GM18907 (cell line): ENCODE measurements around the gene KRT77.

ENCODE experiments used
- ATAC-seq: cut with Tn5 transposase; IDR thresholded peaks from one replicate; pipeline ENCODE4 v1.9.1; 2021; ENCODE audit warnings: mild to moderate bottlenecking, moderate library complexity; ENCODE audit not compliant: unreplicated experiment

Gene KRT77

DNA sequence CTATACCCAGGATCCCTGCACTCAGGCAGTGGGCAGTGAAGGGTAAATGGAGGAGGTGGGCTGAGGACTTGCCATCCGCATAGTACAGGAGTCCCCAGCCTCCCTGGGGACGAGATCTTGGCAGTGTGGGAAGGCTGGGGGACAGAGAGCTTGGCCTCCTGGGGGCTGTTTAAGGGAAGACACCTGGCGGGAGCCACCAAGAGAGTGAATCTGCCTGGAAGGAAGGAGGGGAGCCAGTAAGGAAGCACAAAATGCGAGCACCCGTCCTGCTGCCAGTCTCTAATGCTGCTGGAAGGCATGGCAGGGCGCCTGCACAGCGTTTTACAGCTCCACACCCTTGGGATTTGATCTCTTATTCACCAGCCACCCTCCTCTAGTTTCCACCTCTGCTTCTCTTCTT, 43.9 kb downstream of the KRT77 start:
- no peak for ATAC-seq

DNA sequence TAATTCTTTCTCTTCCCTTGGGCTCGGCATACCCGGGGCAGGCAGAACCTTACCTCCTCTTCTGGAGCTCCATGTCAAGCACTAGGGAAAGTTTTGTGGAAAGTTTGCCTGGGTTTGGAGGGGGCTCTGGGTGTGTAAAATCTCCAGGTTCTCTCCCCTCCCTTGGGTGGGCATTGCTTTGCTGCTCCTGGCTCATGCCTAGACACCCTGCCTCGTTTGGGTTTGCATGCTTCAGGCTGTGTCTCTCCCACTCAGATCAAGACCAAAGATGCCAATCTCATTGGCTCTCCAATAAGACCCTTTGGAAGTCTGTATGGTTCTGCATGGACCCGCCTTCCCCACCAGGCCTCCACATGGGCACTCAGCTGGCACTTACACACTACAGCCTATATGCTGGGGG, 45.1 kb downstream of the KRT77 start:
- ATAC-seq: no peak

DNA sequence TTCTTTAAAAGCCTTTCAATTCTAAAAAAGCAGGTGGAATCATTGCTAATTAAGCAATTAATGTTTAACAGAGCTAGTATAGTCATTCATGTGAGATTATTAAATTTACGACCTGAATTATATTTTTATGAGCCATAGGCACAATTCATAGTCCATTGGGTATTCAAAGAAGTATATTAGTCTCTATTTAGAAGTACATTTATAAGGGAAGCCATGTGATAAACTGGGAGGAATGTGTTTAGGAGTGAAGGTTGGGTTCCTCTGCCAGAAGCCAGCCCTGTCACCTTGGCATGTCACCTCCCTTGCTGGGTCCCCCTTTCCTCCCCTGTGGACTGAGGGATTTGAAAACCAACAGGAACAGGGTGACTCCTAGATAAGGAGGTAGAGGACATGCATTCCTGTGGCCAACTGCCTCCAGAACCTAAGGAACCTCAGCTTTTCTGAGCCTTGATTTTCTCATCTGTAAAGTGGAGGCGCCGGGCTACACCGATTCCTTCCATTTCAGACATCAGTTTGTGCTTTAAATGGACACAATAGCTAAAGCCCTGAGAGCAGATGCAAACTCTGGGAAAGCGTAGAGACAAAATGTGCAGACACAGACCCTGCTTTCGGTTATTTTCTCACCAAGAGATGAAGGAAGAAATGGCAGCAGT, 45.9 kb downstream of the KRT77 start:
- ATAC-seq: no peak

DNA sequence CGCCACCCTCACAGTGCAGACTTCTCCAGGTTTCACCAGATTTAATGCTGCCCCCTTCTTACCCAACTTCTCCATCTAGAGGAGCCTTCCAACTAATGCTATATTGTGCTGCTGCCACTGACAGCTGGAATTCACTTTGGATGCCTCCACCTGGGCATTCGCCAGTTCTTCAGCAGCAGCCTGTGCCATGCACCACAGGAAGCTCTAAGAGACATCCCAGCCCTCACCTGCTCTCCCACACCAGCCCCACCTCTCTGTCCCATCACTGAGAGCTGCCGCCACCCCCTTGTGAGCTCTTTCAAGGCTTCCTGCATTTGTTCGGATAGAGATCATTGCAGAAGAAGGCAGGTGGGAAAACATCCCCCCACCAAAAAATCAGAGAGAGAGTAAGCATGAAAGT, 46.7 kb downstream of the KRT77 start:
- ATAC-seq: no peak

DNA sequence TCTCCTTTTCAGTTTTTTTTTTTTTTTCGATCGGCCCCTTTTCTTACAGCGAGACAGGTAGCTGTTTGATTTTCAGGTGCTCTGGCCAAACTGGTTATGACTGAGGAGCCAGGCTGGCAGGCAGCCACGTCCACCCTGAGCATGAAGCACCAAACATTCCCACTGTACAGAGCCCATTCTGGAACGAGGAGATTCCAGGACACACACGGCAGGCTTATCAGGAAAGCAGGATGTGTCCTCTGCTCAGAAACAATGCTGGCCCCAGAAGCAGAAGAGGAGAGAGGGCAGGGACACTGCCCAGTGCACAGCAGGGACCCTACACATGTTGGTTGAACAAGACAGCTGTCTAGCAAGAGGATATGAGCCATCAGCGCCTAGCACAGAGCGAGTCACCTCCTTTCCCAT, 47.6 kb downstream of the KRT77 start:
- ATAC-seq: no peak

DNA sequence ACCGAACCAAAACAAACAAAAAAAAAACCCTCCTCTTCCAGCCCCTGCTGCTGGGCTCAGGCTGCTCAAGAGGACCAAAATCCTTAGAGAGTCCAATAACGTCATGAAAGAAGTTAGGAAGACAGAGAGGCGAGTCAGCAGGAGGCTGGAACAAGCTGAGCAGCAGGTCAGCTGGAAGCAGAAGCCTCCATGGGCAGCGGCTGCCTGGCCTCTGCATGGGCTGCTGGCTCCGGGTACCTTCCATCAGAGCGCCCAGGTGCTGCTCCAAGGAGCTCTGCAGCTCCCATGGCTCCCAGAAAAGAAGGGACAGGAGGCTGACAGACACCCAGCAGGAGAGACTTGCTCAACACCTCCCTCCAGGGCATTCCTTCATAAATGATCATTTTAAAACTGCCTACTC, 48.1 kb downstream of the KRT77 start:
- no peak for ATAC-seq

DNA sequence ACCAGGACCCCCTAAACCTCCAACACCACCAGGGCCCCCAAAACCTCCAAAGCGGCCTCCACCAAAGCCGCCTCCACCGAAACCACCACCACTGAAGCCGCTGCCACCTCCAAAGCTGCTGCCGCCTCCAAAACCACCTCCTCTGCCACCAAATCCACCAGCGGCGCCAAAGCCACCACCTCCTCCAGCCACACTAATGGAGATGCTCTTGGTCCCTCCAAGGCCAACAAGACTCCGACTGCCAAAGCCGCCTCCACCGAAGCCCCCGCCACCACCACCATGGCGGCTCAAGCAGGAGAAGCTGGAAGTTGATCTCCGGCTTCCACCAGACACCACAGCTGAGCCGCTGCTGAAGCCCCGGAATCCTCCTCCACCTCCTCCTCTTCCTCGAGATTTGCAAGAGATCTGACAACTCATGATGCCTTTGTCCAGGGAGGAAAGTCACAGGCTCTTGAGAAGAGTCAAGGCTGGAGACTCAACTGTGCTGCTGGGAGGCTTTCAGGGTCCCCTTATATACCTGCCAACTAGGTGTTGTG, 51.5 kb downstream of the KRT77 start, which contains the start of gene KRT2:
Gene KRT2, minus strand, starts transcription at position 486 of the 536 bp plus-strand sequence. Its CDS starts 69 bp downstream, at position 417.
- ATAC-seq: no peak

DNA sequence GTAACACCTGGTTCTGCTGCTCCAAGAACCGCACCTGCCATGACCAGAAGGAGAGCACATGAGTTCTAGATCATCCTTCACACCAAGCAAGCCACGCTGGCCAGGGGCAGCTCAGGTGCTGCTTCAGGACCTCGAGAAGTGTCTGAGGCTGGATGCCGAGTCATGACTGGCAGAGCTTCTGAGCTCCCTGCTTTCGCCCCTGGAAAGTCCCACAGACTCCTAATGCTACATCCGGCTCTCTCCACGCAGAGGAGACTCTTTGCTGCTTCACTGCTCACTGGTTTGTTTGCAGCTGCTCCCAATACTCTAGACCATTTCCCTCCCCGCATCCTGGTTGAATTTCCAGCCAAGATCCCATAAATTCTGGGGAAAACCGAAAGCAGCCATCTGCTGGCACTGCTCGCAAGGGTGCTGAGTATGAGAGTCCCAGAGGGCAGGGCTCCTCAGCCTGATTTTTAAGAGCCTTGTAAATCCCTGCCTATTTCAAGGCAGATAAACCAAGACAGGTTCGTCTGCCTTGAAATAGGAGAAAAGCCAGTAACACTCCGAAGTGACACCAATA, 52.7 kb downstream of the KRT77 start:
- ATAC-seq: no peak

DNA sequence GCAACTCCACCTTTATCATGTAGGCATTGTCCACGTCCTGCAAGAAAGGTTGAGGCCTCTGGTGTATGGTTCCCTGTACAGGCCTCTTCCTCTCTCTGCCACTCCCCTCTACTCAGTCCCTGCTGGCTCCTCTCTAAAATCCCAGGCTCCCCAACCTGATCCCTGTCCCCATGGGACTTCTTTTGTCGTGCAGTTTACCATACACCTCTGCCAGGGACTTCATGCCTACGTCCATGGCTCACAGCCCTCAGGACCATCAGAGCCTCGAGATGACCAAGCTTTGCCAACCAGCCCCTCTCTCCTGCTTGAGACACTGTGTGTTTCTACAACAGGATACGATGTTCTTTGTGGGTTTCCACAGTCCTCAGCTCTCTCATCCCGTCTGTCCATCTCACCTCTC, 54.3 kb downstream of the KRT77 start:
- ATAC-seq: no peak

DNA sequence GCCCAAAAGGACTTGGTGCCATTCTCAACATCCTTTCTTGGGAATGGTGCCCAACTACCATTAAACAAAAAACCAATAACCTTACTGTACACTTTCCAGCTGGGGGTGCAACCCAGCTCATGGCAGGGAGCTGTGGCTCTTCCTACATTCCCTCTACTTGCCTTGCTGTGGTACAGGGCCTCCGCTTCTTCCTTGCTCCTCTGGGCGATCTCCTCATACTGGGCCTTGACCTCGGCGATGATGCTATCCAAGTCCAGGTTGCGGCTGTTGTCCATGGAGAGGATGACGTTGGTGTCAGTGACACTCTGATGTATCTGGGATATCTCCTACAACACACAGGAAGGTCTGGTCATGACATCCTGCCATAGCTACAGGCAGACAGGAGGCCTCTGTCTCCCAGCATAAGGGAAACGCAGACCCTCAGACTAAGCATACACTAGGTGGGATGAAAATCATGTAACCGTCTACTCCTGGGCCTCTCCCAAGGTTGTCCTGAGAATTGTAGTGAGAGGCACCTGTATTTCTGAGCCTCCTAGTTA, 55.2 kb downstream of the KRT77 start:
- no peak for ATAC-seq

DNA sequence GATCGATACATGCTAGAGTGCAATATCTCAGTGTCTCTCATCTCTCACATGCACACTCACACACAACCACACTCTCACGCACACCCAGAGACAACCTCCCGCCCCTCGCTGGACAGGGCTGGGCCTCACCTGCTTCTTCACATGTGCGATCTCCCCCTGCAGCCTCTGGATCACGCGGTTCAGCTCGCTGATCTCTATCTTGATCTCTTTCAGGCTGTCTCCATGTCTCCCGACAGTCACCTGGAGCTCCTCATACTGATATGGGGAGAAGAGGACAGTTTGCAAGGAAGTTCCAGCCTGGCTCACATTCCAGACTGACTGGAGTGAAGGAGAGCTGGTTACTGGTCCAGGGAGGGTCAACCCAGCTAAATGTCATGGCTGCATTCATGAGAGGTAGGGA, 55.7 kb downstream of the KRT77 start:
- ATAC-seq: no peak

DNA sequence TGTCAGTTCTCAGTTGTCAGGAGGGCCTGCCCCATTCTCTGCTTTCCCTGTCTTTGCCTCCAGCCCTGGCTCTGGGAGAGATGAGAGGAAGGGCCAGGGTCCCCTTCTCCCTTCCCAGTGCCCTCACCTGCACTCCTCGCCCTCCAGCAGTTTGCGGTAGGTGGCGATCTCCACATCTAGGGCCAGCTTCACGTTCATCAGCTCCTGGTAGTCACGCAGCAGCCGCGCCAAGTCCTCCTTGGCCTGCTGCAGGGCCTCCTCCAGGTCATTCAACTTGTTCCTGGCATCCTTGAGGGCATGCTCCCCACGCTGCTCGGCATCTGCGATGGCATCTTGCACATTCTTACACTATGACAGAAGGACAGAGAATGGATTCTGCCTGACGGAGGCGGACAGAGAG, 56.7 kb downstream of the KRT77 start:
- no peak for ATAC-seq

DNA sequence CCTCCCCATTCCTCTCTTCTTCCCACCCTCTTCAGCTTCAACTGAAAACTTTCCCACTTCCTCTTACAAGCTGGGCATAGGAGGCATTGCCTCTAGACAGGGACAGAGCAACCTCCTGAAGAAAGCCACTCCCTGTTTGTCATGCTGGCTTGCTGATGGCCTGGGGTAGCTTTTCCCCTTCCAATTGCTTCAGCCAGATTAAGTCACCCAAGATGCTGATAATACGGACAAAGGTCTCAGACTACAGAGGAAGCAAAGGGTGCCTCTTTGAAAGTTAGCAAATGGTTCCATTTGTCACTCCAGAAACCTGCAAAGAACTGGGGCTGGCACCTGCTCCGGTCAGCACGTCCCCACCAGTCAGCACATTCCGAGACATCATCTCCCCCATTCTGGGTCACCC, 57.3 kb downstream of the KRT77 start:
- ATAC-seq: no peak

DNA sequence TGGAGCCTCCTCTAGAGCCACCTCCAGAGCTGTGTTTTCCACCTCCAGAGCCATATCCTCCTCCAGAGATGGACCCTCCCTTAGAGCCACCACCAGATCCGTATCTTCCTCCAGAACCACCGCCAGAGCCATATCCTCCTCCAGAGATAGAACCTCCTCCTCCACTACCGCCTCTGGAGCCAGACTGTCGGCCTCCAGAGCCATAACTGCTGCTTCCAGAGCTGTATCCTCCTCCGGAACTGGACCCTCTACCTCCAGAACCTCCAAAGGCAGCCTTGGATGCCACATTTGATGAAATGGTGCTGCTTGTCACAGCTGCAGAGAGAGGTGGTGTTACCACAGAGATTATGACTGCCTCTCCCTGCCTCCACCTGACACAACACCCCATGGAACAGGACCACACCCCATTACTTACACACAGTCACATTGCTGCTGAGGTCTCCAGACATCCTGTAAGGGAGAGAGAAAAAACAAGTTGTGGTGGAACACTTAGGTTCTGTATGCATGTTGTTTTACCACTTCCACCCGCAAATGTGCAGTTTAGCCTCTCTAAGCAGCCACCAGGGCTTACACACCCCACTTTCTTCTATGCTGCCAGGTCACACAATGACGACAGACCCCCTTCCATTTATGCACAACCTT, 58.1 kb downstream of the KRT77 start:
- ATAC-seq: no peak

DNA sequence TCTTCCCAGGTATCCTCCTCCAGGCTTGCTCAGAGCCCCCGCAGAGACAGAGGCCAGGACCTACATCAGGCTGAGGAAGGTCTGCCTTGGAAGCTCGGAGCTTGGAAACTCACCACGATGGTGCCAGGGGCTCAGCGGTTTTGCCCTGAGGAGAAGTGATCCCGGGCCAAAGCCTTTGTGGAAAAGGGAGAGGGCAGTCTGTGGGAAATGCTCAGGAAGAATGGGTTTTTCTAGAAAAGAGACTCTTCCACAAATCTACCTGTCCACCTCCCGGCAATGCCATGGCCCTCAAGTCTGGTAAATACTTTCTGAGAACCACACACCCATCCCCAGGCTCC, 59.3 kb downstream of the KRT77 start:
- ATAC-seq: no peak

DNA sequence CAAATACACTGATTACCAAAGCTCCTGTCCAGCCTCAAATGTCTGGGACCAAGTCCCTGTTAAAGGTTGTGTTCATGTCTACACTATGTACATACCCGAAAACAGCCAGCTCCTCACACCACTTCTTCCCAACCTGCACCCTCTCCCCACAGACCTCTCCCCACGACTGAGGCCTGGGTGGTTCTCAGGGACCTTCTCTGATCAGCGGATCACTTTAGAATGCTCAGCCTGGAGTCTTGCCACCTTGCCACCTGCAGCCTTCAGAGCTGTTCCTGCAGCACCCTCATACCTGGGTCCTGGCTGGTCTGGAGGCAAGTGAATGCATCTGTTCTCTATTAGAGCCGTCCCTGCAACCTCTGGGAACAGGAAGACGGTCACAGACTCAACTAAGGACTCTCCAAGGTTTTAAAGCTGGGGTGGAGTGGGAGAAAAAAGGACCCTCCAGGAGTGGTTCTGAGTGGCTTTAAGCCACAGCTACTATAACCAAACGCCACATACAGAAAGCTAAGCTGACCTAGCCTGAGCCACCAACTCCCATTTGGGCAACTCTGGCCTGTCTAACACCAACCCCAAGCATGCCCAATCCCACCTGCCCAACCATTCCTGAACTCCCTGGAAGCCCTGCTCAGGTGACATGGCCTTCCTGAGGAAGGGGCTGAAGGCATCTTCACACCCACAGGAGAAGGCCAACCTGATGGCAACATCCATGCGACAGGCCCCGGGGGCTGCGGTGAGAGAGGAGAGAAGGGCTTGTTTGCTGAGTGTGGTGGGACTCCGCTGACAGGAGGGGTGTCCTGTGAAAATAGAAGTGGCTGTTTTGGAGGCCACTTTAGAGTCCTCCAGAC, 59.9 kb downstream of the KRT77 start:
- no peak for ATAC-seq

DNA sequence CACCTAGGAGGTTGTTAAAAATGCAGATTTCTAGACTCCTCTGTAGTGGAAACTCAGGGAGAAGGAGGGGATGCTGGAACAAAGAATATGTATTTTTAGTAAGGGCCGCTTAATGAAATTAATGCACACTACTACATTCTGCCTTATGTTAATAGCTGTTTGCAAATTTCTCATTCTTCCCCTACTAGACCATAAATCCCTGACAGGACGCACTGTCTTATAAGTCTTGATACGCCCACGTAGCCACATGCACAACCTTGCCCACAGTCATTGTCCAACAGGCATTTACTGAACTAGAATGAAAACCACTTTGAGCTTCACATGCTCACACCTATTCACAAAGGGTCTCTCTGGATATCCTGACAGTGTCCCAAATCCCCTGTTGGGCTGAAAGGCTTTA, 61.9 kb downstream of the KRT77 start:
- no peak for ATAC-seq
